NCI-H69 (cell line): Measurements from ENCODE around the gene CRYBG2.
"Not testable (repeated sequence)": the region's sequence is repeated elsewhere in the genome, so short reads cannot be mapped to it uniquely, and the experiment has no call there.

Source experiments
- DNase-seq: peaks from one replicate; lab custom pipeline; 2025; lab: John Stamatoyannopoulos, UW

CRYBG2 gene

GRCh38 chr1:26317612-26318337 lies 36.2 kb downstream of the CRYBG2 start, which contains the start of gene CD52:
Gene CD52, plus strand, starts transcription at chr1:26317958. Its CDS starts 60 bp downstream, at chr1:26318018.
- DNase-seq, result no peak

- no peak for DNase-seq
Observed at GRCh38 chr1:26317146-26317545, 36.8 kb downstream of the CRYBG2 start.

GRCh38 chr1:26315874-26316850 lies 37.8 kb downstream of the CRYBG2 start:
- no peak for DNase-seq

GRCh38 chr1:26314501-26314900 lies 39.4 kb downstream of the CRYBG2 start:
- DNase-seq, result no peak

- DNase-seq, result not testable (repeated sequence)
Observed at GRCh38 chr1:26307966-26308899, 45.7 kb downstream of the CRYBG2 start.

GRCh38 chr1:26307363-26307781 lies 46.6 kb downstream of the CRYBG2 start:
- DNase-seq, result peak; percentile 30

- DNase-seq, result peak; percentile 96
Observed at GRCh38 chr1:26306290-26307229, 47.4 kb downstream of the CRYBG2 start, which contains the start of gene UBXN11. Gene UBXN11, minus strand, starts transcription at chr1:26306636. Its CDS starts 3,753 bp downstream, at chr1:26302883.

GRCh38 chr1:26305667-26306289 lies 48.2 kb downstream of the CRYBG2 start:
- DNase-seq, result no peak

GRCh38 chr1:26302733-26303405 lies 51.1 kb downstream of the CRYBG2 start:
- no peak for DNase-seq

- no peak for DNase-seq
Observed at GRCh38 chr1:26300578-26301275, 53.2 kb downstream of the CRYBG2 start.

- DNase-seq, result no peak
Observed at GRCh38 chr1:26297791-26298124, 56.2 kb downstream of the CRYBG2 start.

GRCh38 chr1:26297057-26297790 lies 56.7 kb downstream of the CRYBG2 start:
- no peak for DNase-seq

- DNase-seq, result no peak
Observed at GRCh38 chr1:26296340-26297056, 57.4 kb downstream of the CRYBG2 start.

- DNase-seq, result no peak
Observed at GRCh38 chr1:26295194-26296138, 58.5 kb downstream of the CRYBG2 start.

- DNase-seq, result no peak
Observed at GRCh38 chr1:26293911-26294463, 59.9 kb downstream of the CRYBG2 start.

- not testable (repeated sequence) for DNase-seq
Observed at GRCh38 chr1:26292735-26293134, 61.2 kb downstream of the CRYBG2 start.
